DMS153 (cell line): Measurements from ENCODE around the gene VPS54.

Source experiments
- DNase-seq: peaks from one replicate; lab custom pipeline; 2025; lab: John Stamatoyannopoulos, UW

VPS54 gene

GRCh38 chr2:63898839-63899238 is 120.4 kb downstream of the VPS54 start:
- no peak for DNase-seq

- DNase-seq: no peak
Observed at GRCh38 chr2:63894167-63894566, 125.1 kb downstream of the VPS54 start.

GRCh38 chr2:63893163-63893562 is 126.1 kb downstream of the VPS54 start:
- DNase-seq: no peak

DNA sequence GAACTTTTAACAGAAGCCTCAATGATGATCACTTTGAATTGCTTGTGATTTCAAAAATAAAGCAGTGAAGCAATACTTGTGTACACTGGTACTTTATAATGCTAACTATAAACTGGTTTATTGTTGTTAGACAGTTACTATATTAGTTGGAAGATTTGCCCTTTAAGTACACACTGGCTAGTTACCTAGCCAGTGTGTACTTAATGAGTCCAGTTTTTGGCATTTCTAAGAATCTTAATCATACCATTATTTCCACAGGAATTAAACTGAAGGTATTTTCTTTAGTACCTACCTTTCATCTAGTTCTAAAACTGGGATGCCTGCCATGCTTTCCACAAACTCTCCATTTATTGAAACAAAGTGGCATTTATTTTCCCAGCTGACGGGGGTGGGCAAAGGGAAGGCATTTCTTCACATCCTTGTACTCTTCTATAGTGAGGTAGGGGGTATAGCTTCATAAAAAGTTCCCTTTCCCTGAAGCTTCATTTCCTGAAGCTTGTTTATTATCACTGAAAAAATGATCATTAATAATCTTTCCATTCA is 127.7 kb downstream of the VPS54 start:
- DNase-seq: no peak

GRCh38 chr2:63890678-63891077 is 128.6 kb downstream of the VPS54 start:
- DNase-seq: no peak

DNA sequence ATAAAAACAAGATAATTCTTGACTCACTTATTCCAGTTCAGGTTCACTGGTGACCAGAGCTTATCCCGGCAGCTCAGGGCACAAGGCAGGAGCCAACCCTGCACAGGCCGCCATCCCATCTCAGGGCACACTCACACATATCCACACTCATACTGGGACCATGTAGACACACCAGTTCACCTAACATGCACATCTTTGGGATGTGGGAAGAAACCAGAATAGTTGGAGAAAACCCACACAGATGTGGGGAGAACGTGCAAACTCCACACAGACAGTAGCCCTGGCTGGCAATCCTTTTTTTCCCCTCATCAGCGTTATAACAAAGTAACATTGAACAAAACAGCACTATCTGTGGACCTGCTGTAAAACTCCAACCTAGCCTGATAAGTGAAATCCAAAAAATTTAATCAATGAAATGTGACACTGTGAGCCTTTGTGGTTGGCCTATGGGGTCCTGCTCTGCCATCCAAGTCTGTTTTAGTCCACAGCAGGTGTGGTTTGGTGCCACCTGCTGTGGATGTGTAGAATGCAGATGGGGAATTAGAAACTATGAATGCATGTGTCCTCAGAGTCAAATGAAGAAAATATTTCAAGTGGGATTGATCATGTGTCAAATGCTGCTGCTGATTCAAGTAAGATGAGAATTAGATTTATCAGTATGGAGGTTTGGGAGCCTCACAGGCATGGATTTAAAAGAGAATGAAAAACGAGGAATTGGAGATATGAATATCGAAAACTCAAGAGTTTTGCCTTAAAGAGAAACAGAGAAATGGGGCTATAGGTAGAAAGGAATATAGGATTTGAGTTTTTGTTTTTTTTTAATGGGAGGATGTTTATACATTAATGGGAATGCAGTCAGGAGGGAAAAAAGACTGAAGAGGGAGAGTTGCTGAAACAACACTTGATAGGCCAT is 130.5 kb downstream of the VPS54 start:
- DNase-seq: peak; percentile 21

DNA sequence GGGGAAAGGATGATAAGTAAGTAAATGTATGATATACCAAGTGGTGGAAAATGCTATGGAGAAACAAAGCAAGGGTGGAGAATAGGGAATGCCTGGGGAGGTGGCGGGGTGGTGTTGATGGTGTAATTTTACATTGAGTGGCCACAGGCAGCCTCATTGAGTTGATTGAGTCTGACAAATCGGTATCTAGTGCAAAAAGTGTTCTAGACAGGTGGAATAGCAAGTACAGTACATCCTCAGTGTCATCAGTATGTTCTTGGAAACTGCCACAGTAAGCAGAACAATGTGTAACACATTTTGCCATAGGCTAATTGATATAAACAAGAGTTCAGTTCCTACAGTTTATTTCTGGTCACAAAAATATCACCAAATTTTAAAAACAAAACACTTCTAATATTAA is 131.2 kb downstream of the VPS54 start:
- DNase-seq: no peak

- no peak for DNase-seq
Observed at GRCh38 chr2:63886445-63886844, 132.8 kb downstream of the VPS54 start.

DNA sequence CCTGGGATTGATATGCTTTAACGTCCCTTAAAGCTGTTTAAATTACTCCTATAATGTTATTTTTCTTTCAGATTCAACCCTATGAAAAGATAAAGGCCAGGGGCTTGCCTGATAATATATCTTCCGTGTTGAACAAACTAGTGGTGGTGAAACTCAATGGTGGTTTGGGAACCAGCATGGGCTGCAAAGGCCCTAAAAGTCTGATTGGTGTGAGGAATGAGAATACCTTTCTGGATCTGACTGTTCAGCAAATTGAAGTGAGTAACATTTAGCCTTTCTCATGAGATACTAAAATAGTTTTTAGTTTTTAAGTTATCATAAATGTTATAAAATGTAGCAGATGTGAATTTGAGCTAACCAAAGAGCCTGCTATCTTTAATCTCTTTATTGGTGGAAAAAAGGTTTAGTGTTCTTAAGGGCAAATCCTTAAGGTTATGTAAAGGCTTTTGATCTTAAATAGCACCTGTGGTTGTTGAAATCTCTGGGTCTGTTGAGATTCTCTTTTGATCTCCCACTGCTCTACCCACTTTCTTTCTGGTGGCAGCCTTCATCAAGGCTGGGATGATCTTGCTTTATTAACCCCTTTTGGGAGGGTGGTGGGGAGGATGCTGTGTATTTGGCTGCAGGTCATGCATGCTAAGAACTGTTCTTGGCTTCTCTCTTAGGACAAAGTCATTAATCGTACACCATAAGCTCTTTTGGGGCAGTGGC is 136.7 kb downstream of the VPS54 start:
- DNase-seq: no peak

- DNase-seq: peak; percentile 4
Observed at GRCh38 chr2:63881205-63881604, 138.0 kb downstream of the VPS54 start.

- DNase-seq: no peak
Observed at GRCh38 chr2:63880625-63881024, 138.6 kb downstream of the VPS54 start.

- no peak for DNase-seq
Observed at GRCh38 chr2:63879876-63880433, 139.3 kb downstream of the VPS54 start.

- no peak for DNase-seq
Observed at GRCh38 chr2:63878486-63878885, 140.7 kb downstream of the VPS54 start.

- no peak for DNase-seq
Observed at GRCh38 chr2:63876311-63876710, 142.9 kb downstream of the VPS54 start.

- DNase-seq: no peak
Observed at GRCh38 chr2:63875559-63876245, 143.5 kb downstream of the VPS54 start.

GRCh38 chr2:63875131-63875527 is 144.1 kb downstream of the VPS54 start:
- DNase-seq: no peak

DNA sequence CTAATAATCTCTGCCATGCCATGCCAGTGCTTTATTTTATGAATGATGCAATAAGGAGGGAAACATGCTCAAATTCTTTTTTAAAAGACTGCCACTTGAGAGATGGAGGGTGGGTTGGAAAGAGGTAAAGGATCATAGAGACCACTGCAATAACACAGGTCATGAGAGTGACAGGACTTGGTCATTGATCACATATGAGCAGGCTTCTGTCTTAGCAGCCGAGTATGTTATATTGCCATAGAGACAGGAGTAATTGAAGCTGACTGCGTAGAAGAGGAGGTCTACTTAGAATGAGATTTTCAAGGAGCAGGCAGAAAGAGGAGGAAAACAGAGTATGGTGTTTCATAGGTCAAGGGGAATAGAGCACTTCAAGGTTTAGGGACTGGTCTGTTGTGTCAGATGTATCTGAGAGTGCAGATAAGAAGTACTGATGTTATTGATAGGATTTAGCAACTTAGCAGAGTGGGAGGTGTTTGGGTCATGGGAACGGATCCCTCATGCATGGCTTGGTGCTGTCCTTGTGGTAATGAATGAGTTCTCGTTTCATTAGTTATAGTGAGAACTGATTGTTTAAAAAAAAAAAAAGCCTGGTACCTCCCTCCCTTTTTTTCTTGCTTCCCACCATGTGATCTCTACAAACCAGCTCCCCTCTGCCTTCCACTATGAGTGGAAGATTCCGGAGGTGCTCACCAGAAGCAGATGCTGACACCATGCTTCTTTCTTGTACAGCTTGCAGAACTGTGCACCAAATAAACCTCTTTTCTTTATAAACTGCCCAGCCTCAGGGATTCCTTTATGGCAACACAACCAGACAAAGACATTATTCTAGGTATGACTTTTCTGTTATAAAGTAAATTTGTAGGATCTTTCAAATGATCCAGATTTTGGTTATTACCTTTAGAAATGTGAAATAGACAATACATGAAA is 144.8 kb downstream of the VPS54 start:
- DNase-seq: no peak

DNA sequence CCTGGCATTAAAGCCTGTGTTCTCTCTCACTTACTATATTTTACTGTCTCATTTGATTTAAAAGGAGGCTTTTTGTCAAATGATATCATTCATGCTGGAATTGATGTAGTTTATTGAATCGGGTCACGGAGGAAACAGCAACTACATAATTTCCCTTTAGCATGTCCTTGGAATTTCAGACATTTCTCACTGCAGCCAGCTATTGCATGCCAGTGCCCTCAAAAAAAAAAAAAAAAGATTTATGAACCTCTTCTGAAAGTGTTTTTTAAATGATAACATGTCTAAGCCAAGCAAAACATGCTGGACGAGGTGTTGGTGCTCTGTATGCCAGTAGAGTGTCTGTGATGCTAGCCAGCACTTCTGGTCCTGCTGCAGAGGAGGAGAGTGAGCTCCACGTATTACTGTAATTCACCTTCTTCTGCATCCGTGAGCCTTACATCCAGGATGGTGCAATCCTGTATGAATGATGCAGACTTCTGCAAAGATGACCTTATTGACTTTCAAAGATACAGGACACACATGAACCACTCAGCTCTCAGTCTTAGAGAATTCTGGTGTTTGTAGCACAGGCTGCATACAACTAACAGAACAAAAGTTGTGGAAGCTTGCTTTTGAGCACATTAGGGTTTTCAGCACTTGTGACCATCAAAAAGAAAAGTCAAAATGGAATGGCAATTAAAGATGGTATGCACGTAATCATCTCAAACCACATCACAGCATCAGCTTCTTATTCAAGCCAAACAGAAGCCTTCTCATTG is 146.5 kb downstream of the VPS54 start:
- no peak for DNase-seq

DNA sequence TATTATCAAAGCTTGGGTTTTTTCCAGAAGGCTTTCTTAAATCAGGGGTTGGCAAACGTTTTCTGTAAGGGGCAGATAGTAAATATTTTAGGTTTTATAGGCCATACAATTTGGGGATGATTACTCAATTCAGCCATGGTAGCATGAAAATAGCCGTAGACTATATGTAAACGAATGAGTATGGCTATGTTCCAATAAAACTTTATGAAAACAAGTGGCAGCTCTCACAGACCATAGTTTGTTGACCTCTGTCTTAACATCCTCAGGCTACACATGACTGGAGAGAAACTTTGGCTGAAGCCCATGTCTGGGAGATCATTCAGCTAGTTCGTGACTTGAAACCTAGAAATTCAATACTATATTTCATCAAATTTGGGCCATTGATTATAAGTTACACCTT is 147.4 kb downstream of the VPS54 start:
- DNase-seq: no peak

GRCh38 chr2:63870679-63871078 is 148.5 kb downstream of the VPS54 start:
- no peak for DNase-seq
